Brain microvascular endothelial cell (primary cell): Measurements from ENCODE around the gene HOXD9.

ENCODE experiments used
- DNase-seq: peaks from one replicate; pipeline ENCODE4 v3.0.0-alpha.2; 2020
- H3K27ac ChIP-seq: fragments of 250-450 bp; sonication (Bioruptor Pico); 2 replicates; pipeline ENCODE4 v1.5.1; 2020; ENCODE audit warnings: mild to moderate bottlenecking, moderate library complexity
- H3K27me3 ChIP-seq: fragments of 250-450 bp; sonication (Bioruptor Pico); replicated peaks from 2 replicates; pipeline ENCODE4 v1.5.1; 2020; ENCODE audit warnings: mild to moderate bottlenecking
- H3K36me3 ChIP-seq: fragments of 250-450 bp; sonication (Bioruptor Pico); replicated peaks from 2 replicates; pipeline ENCODE4 v1.5.1; 2020; ENCODE audit warnings: mild to moderate bottlenecking
- H3K4me3 ChIP-seq: 2 replicates; pipeline ENCODE4 v1.5.1; 2011; ENCODE audit warnings: low read depth, mild to moderate bottlenecking, control low read depth, low read length, moderate library complexity
- in situ Hi-C: cut with HindIII; loops from 2 replicates; pipeline ENCODE4 v1.10.0; 2017; ENCODE audit warnings: low sequenced_read_pairs, low pct_ligation_motif_present
- TF ChIP-seq, protein P1 (sequence below): IDR thresholded peaks from 2 replicates; pipeline ENCODE4 v1.5.1; 2011; ENCODE audit warnings: low read depth, mild to moderate bottlenecking, moderate library complexity, low read length, control low read depth, inconsistent platforms; ENCODE audit errors: missing control alignments

HOXD9 gene

DNA sequence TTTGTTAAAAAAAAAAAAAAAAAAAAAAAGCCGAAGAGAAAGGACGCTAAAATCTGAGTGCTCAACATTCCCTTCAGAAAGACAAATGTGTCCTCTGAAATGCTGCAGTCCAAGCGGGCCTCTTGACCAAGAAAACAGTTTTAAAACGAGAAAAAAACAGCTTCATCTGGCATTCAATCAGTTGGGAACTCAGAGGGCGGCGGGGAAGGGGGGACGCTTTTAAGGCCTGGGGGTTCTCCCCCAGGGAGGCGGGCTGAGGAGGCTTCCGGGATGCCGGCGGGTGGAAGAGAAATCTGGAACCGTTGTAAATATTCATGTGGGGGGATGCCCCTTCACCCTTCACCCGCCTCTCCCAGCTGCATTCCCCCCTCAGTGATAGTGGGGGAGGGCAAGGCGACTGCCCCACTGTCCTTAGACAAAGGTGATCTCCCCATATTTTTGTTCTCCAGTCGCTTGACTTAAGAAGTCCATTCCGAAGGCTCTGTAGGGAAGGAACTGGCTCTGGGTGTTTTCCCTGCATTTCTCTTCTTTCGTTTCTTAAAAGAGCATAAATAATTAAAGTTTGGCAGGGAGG, 18.7 kb upstream of the HOXD9 start:
- Histone ChIP-seq H3K27ac (no peak overlapping the region), H3K4me3 (no peak overlapping the region), H3K36me3 (no peaks in the 10 kb centered on the region), H3K27me3 (peaks cover 90% of the 10 kb centered on the region)
- in situ Hi-C loops = no loop called here
- no peak for DNase-seq
- TF ChIP-seq, protein P1, sequence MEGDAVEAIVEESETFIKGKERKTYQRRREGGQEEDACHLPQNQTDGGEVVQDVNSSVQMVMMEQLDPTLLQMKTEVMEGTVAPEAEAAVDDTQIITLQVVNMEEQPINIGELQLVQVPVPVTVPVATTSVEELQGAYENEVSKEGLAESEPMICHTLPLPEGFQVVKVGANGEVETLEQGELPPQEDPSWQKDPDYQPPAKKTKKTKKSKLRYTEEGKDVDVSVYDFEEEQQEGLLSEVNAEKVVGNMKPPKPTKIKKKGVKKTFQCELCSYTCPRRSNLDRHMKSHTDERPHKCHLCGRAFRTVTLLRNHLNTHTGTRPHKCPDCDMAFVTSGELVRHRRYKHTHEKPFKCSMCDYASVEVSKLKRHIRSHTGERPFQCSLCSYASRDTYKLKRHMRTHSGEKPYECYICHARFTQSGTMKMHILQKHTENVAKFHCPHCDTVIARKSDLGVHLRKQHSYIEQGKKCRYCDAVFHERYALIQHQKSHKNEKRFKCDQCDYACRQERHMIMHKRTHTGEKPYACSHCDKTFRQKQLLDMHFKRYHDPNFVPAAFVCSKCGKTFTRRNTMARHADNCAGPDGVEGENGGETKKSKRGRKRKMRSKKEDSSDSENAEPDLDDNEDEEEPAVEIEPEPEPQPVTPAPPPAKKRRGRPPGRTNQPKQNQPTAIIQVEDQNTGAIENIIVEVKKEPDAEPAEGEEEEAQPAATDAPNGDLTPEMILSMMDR = no peak

DNA sequence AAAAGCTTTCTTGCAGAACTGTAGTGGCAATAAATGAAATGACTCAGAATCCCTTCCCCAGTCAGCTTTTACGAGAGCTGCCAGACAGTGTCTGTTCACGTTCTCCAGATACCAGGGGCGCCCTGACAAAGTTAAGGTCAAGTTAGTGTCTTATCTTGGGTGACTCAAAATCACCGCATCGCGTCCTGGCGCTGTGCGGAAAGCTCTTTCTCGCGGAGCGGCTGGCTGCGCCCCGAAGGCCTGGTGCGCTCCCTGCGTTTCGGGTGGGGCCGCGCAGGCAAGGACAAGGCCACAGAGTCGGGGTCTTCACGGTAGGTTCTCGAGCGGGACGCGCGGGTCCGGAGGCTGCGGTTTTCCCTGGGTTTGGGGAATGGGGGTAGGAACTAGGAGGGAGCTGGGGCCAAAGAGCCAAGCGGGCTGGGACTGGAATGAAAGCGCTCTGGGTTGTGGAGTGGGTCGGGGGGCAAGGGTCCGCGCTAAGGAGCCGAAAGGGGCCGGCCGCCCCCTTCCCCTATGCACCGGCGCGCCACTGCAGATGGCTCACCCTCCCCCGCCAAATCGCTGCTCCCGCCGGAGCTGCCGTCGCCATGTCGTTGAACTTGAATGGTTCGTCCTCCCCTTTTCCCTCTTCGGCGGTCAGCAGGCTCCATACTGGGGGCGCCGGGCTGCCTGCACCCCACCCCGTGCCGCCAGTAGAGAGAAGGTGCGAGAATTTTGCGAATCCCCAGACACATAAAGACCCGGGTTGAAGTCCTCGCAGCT, 18.0 kb upstream of the HOXD9 start:
- peaks cover 90% of the 10 kb centered on the region for H3K27me3 ChIP-seq
- no peak for DNase-seq
- no peak overlapping the region for H3K27ac ChIP-seq
- TF ChIP-seq, protein P1 = no peak
- in situ Hi-C loops = no loop called here
- H3K36me3 ChIP-seq = no peaks in the 10 kb centered on the region
- no peak overlapping the region for H3K4me3 ChIP-seq

DNA sequence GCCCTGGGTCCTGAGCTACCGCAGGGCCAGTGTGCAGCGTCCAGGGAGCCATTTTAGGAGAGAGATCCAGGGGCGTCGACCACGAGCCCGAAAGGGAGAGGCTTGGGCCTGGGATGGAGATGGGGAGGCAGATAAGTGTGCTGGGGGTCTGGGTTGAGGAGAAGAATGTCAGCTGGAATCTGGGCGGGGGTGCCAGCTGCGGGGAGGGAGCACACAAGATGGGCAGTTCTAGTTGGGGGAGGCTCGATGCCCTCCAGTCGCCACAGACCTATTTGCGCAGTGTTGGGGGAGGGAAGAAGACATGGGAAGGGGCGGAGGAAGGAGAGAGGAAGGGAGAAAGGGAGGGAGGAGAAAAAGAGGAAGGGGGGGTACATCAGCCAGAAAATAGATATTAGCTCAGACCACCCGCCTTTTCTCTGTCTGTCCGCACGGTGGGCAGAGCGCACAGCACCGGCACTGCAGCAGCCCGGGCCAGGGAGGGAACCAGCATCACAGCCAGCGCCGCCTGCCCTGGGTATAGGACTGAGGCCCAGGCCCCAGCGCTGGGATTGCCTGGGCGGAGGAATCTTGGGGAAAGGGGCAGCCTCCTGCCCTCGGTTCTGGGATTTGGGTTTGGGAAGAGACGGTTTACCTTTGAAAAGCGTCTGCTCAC, 17.3 kb upstream of the HOXD9 start:
- Histone ChIP-seq H3K27ac (no peak overlapping the region), H3K36me3 (no peaks in the 10 kb centered on the region), H3K27me3 (peaks cover 90% of the 10 kb centered on the region), H3K4me3 (no peak overlapping the region)
- TF ChIP-seq, protein P1 = no peak
- in situ Hi-C loops = no loop called here
- no peak for DNase-seq

DNA sequence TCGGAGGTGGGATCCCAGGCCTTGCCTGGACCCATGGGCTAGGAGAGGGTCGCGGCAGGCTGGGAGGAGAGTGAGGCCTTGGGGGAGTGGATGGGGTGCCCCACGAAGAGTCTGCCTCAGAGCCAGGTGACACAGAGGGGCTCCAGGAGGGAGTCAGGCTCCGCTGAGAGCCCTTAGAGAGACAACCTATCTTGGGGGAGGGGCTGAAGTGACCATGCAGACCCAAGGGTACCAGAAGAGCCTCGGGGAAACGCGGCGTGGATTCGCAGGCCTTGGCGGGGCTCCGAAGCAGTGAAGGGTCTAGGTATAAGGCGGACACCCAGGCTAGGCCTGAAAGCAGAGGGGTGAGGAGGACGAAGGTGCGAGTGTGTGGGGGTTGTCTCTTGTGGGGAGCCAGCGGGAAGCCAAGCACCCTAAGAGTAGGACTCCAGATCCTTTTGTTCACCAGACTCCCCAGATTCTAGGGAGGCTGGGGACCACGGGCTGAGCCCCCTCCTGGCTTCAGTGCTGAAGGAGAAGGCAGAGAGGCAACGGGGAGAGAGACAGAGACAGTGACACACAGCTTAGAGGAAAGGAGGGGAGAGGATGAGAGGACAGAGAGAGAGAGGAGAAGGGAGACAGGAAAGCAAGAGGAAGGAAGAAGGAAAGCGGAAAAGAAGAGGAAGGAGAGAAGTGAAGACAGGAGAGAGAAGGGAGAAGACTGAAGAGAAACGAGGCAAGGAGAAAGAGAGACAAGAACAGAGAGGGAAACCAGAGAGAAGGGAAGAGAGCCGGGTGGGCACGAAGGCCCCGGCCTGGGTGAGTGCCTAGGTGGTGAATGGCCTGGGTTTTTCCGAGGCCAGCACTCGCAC, 16.6 kb upstream of the HOXD9 start:
- no peak for DNase-seq
- TF ChIP-seq, protein P1 = no peak
- no peak overlapping the region for H3K27ac ChIP-seq
- H3K27me3 ChIP-seq = peaks cover 90% of the 10 kb centered on the region
- in situ Hi-C loops = no loop called here
- no peak overlapping the region for H3K4me3 ChIP-seq
- H3K36me3 ChIP-seq = no peaks in the 10 kb centered on the region

DNA sequence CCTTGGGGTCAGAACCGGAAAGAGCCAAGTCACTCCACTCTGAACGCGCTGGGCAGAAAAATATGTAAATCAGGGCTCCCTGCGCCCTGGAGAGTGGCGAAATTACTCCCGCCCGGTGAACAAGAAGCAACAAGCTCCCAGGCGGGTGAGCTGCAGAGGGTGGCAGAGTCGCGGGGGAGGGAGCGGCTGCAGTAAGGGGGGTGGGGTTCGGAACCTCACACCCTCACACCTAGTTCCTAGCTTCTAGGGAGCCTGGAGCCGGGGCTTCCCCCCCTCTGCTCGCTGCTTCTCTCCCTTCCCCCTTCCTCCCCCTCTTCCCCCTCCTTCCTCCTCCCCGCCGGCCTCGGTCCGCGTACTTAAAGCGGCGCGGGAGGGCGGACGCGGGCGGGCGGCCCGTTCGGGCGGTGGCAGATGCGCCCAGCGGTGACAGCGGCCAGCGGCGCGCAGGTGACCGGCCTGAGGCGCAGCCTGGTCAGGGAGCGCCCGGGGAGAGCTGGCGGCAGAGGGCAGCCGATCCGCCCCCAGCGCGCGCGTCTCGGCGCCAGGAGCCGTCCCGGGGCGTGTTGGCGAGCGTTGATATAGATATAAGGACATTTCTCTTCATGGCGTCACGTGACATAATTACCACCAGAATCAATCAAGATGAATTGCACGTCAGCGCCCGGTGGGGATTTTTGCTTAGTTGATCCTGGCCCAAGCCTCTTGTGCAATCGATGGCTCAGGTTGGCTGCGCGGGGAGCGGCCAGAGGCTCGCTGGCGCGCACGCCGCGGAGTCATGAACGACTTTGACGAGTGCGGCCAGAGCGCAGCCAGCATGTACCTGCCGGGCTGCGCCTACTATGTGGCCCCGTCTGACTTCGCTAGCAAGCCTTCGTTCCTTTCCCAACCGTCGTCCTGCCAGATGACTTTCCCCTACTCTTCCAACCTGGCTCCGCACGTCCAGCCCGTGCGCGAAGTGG, 15.7 kb upstream of the HOXD9 start, which contains the start of gene HOXD11:
HOXD11 (plus strand) TSS at position 700 of the 959 bp plus-strand sequence; CDS start at position 776, 76 bp downstream.
- in situ Hi-C loops = no loop called here
- H3K4me3 ChIP-seq = no peak within 1 kb of the TSS
- TF ChIP-seq, protein P1 = no peak
- DNase-seq = no peak
- peaks cover 88% of the 10 kb centered on the region for H3K27me3 ChIP-seq
- H3K36me3 ChIP-seq = no peaks in the 10 kb centered on the region
- no peak within 1 kb of the TSS for H3K27ac ChIP-seq
